Activated naive CD8-positive, alpha-beta T cell treated with anti-CD3 and anti-CD28 coated beads, Interleukin-2, amount 10 ng/mL, durations not matched to agents 7 days and 5 days (primary cell): Measurements from ENCODE around the gene BCAS3. TPM values are rescaled to one million over a fixed set of nuclear protein-coding genes. Genes with fewer than 3 reads are reported as not detected.
A peak's percentile ranks its signal among the peaks of the same experiment; 100 is the strongest.
"Not testable (repeated sequence)": the region's sequence is repeated elsewhere in the genome, so short reads cannot be mapped to it uniquely, and the experiment has no call there.

Experiments used
- ATAC-seq: fragments of 150-1000 bp; cut with Tn5 transposase; one replicate; pipeline ENCODE4 v1.10.0; 2021; ENCODE audit warnings: low read depth, moderate library complexity
- POLR2A ChIA-PET: fragments of 350-600 bp; sonication (Branson Sonifier 250); formaldehyde crosslinking; loops from one replicate; lab custom pipeline; 2021; ENCODE audit warnings: antibody characterized with exemption; lab: Charles Lee
- DNase-seq: peaks from one replicate; pipeline ENCODE4 v3.0.0; 2021
- H3K27ac Mint-ChIP-seq: one replicate; pipeline ENCODE4 v1.8.0; 2022; ENCODE audit warnings: mild to moderate bottlenecking, mixed read lengths
- H3K27me3 Mint-ChIP-seq: one replicate; pipeline ENCODE4 v1.8.0; 2022; ENCODE audit warnings: mild to moderate bottlenecking, moderate library complexity, mixed read lengths
- H3K36me3 Mint-ChIP-seq: one replicate; pipeline ENCODE4 v1.8.0; 2021; ENCODE audit warnings: mild to moderate bottlenecking, mixed read lengths
- H3K4me1 Mint-ChIP-seq: one replicate; pipeline ENCODE4 v1.8.0; 2021; ENCODE audit warnings: mixed read lengths
- H3K4me3 Mint-ChIP-seq: one replicate; pipeline ENCODE4 v1.8.0; 2022; ENCODE audit warnings: mild to moderate bottlenecking, moderate library complexity, mixed read lengths
- H3K9me3 Mint-ChIP-seq: one replicate; pipeline ENCODE4 v1.8.0; 2021; ENCODE audit warnings: mixed read lengths
- total RNA-seq, 2 experiments: library from RNA; stranded (reverse); gene quantifications; one replicate each; pipeline ENCODE4 v1.2.3, GENCODE V29; 2021

BCAS3 gene
- total RNA-seq, 2 experiments from 2014 or later, result 21.6 to 27.3 TPM

DNA sequence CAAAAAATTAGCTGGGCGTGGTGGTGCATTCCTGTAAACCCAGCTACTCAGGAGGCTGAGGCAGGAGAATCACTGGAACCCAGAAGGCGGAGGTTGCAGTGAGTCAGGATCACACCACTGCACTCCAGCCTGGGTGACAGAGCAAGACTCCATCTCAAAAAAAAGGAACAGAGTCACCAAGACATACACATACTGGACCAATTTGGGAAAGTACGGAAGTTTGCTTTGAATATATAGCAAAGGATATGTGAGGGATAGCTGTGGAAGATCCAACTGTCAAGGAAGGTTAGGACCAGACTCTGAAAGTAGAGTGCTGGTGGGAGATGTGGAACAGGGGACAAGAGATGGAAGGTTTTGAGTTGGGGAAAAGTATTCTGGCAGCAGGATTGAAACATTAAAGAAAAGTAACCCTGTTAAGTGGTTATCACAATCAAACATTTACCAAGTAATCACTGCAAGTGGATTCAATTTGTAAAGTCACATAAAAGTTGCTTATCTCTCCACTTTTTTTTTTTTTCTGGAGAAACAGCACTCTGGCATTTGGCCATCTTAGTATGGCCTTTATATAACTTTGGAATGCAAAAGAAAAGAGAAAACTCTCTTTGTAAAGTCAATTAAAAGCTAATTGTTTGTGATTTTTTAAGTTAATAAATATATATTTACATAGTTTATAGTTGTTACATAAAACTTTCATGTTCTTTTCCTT, 462.6 kb downstream of the BCAS3 start:
- DNase-seq (no peak), ATAC-seq (no peak)
- H3K36me3 Mint-ChIP-seq, result peaks cover 17% of the 10 kb centered on the region
- H3K9me3 Mint-ChIP-seq, result no peaks in the 10 kb centered on the region
- H3K4me3 Mint-ChIP-seq, result no peak overlapping the region
- H3K4me1 Mint-ChIP-seq, result peaks cover 33% of the 10 kb centered on the region
- POLR2A ChIA-PET, result interaction anchor here (1.8 kb wide), 1 partner anchor 83 kb away, joined by 5 read pairs; no protein-coding TSS in a partner anchor
- peak overlapping the region; percentile 8 for H3K27ac Mint-ChIP-seq
- no peaks in the 10 kb centered on the region for H3K27me3 Mint-ChIP-seq

DNA sequence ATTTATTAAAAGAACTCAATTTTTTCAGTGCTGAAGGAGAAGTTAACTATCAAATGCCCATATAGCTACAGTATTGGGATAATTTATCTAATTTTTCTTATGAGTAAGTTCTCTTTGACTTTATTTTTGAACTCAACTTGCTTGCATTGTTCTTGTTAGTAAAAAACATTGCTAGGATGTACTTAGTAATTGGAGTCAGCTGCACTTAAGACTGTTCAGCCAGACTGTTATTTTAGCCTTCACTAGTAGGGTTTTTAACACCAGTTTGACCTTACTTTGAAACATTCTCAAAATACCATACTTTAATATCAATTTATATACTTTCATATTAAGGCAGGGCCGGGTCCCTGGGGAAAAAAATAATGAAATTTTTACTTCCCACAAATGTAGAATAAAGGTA, 465.4 kb downstream of the BCAS3 start:
- no peak for DNase-seq
- Mint-ChIP-seq H3K4me3 (no peak overlapping the region), H3K27me3 (no peaks in the 10 kb centered on the region), H3K4me1 (peaks cover 33% of the 10 kb centered on the region), H3K27ac (no peak overlapping the region), H3K9me3 (no peaks in the 10 kb centered on the region), H3K36me3 (peaks cover 14% of the 10 kb centered on the region)
- POLR2A ChIA-PET, result no interaction called here
- no peak for ATAC-seq

DNA sequence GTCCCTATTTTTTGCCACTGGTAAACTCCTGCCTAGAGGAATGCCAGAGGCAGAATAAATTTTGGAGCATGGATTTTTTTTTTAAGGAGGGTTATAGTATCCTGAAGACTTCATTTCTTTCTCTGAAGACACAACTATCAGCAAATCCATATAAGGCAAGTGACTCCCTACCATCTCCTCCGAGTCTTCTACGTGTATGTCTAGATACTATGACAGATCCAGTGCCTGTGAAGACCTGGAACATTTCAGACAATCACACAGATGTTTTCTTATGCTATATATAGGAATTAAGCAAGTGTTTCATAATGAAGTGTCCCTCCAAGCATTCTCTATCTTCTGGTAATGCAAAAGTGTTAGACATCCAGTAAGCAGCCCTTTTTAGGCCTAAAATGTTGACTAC, 466.5 kb downstream of the BCAS3 start:
- no peak overlapping the region for H3K27ac Mint-ChIP-seq
- DNase-seq, result no peak
- peaks cover 25% of the 10 kb centered on the region for H3K4me1 Mint-ChIP-seq
- no peaks in the 10 kb centered on the region for H3K9me3 Mint-ChIP-seq
- POLR2A ChIA-PET, result no interaction called here
- H3K27me3 Mint-ChIP-seq, result no peaks in the 10 kb centered on the region
- H3K36me3 Mint-ChIP-seq, result peaks cover 14% of the 10 kb centered on the region
- no peak overlapping the region for H3K4me3 Mint-ChIP-seq
- ATAC-seq, result no peak

DNA sequence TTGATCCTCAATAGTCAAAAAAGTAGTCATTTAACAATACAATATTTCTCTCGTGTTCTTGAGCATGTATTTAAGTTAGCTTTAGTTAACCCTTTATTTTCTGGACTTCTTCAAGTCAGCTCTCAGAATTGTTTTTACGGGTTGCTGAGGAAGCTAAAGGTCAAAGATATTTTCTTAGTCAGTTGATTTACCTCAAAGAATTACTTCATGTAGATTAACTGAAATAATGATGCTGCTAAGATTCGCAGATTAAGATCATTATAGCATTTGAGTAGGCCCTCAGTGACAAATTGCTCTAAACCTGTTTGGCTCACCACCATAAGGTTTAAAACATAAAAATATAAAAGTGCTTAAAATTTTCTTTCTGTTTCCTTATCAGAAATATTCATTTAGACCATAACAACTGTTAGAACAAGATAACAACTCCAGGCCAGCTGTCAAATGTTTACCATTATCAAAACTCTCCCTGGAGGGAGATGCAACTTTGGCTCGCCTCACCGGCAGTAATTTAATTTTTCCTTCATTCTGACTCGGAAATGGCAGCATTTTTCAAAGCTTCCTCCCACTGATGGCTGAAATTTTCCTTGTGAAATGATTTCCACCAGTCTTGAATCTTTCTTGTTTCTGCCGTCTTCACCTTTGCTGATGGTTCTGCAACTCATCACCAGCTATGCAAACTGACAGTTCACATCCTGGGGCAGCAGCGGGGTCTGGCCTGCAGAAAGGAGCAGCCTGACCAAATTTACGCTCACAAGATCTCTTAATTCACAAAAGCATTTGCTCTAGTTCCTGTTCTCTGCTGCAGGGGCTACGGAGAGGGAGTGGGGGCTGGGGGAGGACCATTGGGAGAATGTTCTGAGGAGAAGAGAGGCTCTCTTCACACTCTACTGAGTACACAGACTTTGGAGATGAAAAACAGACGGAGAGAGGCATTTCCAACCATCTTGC, 467.2 kb downstream of the BCAS3 start:
- peak overlapping the region; percentile 12 for H3K4me3 Mint-ChIP-seq
- H3K27ac Mint-ChIP-seq, result peak overlapping the region; percentile 70
- H3K27me3 Mint-ChIP-seq, result no peaks in the 10 kb centered on the region

DNA sequence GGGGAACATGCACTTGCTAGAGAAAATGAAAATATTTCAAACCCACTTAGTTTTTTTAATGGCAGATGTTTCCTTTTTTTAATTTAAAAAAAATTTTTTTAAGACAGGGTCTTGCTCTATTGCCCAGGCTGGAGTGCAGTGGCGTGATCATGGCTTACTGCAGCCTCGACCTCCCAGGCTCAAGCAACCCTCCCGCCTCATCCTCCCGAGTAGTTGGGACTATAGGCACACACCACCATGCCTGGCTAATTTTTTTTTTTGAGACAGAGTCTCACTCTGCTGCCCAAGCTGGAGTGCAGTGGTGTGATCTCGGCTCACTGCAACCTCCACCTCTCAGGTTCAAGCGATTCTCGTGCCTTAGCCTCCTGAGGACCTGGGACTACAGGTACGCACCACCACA, 469.2 kb downstream of the BCAS3 start:
- Mint-ChIP-seq H3K36me3 (peaks cover 11% of the 10 kb centered on the region), H3K4me1 (peaks cover 24% of the 10 kb centered on the region)
- POLR2A ChIA-PET, H3K27me3 Mint-ChIP-seq, H3K9me3 Mint-ChIP-seq, H3K4me3 Mint-ChIP-seq, DNase-seq, ATAC-seq, H3K27ac Mint-ChIP-seq: not testable (repeated sequence)

More for the DNA sequence above, 467.2 kb downstream of the BCAS3 start:
- POLR2A ChIA-PET, result no interaction called here
- H3K9me3 Mint-ChIP-seq, result no peaks in the 10 kb centered on the region
- no peak for ATAC-seq
- peaks cover 23% of the 10 kb centered on the region for H3K4me1 Mint-ChIP-seq
- H3K36me3 Mint-ChIP-seq, result peaks cover 11% of the 10 kb centered on the region
- DNase-seq, result no peak

DNA sequence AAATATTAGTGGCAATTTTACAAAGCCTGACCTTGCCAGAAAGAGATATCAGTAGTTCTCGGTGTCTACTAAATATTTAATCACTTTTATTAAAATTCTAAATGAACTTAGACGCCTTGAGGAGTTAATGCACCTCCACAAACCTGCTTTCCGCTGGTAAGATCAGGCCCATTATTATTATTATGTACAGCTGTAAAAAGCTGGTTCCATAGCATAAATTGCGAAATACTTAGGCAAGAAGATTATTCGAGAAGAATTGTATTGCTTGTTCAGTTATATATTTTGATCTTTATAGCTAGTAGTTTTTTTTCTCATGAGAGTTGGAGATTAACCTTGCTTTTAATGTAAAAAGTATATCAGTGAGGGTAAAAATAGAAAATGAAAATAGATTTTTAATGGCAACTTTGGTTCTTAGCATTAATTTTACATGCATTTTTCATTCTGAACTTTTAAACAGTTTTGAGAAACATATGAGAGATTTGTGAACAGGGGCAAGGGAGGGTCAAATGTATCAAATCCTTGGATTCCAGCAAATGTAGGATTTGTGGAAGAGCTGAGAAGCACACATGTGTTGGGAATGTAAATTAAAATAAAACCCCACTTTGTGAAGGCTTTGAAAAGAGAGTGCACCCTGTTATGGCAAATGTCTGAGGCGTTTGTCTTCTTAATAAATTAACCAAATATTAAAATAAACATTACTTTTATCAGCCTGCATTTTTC, 471.6 kb downstream of the BCAS3 start:
- POLR2A ChIA-PET, result no interaction called here
- H3K4me1 Mint-ChIP-seq, result peaks cover 19% of the 10 kb centered on the region
- peaks cover 4% of the 10 kb centered on the region for H3K9me3 Mint-ChIP-seq
- no peak for ATAC-seq
- H3K27ac Mint-ChIP-seq, result no peak overlapping the region
- H3K36me3 Mint-ChIP-seq, result peaks cover 4% of the 10 kb centered on the region
- H3K27me3 Mint-ChIP-seq, result peaks cover 2% of the 10 kb centered on the region
- H3K4me3 Mint-ChIP-seq, result no peak overlapping the region
- DNase-seq, result no peak

DNA sequence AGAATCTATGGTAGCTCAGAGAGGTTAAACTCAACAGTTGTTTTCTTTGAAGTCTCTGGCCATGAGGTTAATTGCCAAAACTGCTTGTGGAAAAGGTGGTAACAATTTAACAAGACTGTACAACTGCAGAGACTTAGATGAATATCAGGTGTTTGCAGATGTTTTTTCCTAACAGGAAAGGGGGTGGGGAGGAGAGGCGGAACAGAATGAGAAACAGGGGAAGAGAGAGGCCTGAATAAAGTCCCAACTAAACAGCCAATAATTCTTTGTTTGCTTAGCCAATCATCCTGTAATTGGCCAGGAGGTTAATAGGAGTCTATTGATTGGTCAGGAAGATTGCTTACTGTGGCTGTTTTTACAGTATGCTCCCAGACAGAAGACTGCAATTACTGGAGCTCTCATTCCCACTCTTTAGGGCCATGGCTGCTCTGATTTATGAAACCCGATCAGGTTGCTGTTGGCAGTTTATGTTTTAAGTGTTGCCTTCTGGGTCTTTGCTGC, 472.3 kb downstream of the BCAS3 start:
- DNase-seq (no peak), ATAC-seq (no peak)
- H3K9me3 Mint-ChIP-seq, result peaks cover 4% of the 10 kb centered on the region
- H3K36me3 Mint-ChIP-seq, result peaks cover 4% of the 10 kb centered on the region
- no peak overlapping the region for H3K27ac Mint-ChIP-seq
- POLR2A ChIA-PET, result no interaction called here
- no peak overlapping the region for H3K4me3 Mint-ChIP-seq
- H3K27me3 Mint-ChIP-seq, result peaks cover 2% of the 10 kb centered on the region
- peaks cover 19% of the 10 kb centered on the region for H3K4me1 Mint-ChIP-seq

DNA sequence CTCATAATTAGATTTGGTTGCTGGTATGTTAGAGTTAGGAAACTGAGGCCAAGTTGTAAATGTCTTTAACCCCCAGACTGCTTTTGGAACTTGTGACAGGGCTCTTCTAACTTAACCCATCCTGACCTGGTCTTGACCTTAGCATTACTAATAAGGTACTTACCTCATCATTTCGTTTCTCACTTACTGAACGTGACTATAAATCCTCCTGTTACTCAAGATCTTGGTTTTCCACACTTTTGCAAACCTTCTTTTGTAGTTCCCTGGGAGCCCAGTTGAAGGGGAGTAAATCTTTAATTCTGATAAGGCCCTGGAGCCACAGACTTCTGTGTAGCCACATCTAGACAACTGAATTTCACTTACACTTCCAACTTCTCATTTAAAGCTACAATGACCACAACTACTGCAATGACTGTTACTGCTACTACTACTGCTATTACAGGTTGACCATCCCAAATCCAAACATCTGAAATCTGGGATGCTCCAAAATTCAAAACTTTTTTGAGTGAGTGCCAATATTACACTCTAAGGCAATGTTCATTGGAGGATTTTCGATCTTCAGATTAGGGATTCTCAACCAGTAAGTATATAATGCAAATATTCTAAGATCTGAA, 473.1 kb downstream of the BCAS3 start:
- ATAC-seq (no peak), DNase-seq (no peak)
- H3K27me3 Mint-ChIP-seq, result peaks cover 2% of the 10 kb centered on the region
- H3K4me1 Mint-ChIP-seq, result peaks cover 14% of the 10 kb centered on the region
- POLR2A ChIA-PET, result no interaction called here
- H3K9me3 Mint-ChIP-seq, result peaks cover 4% of the 10 kb centered on the region
- H3K4me3 Mint-ChIP-seq, result no peak overlapping the region
- peaks cover 4% of the 10 kb centered on the region for H3K36me3 Mint-ChIP-seq
- no peak overlapping the region for H3K27ac Mint-ChIP-seq

DNA sequence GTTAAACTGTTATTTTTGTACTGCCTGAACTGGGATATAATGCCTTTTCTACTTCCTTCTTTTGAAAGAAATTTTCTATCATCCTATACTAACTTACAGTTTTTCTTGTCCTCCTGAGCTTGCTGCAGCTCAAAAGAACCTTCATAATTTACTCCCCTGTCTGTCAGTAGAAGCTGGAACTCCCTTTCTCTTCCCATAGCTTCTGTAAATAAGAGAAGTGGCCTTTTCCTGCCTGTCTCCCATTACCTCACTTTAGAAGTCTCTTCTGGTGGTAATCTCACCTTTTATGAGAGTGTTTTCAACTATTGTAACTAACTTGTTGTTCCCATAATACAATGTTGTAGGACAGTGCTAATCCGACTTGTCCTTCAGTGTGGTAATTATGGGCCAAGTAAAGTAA, 475.2 kb downstream of the BCAS3 start:
- Mint-ChIP-seq H3K4me1 (peaks cover 13% of the 10 kb centered on the region), H3K4me3 (no peak overlapping the region), H3K36me3 (peaks cover 4% of the 10 kb centered on the region), H3K9me3 (peaks cover 4% of the 10 kb centered on the region), H3K27ac (no peak overlapping the region), H3K27me3 (peaks cover 7% of the 10 kb centered on the region)
- POLR2A ChIA-PET, result no interaction called here
- no peak for DNase-seq
- ATAC-seq, result no peak

DNA sequence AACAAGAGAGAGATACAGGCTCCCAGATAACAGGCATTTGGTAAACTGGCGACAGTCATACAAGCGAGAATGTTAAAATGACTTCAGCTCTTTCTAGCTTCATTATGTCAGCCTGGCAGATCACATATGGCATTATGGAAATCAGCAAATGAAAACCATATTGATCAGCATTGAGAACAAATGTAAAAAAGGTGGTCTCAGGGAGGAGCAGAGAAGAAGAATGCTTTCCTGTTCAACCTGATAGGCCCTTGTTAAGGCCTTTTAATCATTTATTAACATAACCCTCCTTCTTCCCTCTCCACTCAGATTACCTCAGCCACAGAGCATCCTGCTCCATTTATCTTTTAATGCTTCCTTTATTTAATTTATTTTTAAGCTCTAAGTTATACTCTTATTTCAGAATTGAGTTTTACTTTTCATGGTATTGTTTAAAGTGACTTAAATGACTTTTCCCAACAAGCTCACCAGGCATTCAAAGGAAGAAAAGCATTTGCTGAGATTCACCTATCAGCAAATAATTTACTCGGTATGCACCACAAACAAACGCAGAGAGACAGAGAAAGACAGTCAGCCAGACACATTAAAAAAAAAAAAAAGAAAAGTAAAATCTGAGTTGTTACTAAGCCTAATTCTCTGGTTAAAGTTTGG, 478.1 kb downstream of the BCAS3 start:
- peaks cover 4% of the 10 kb centered on the region for H3K9me3 Mint-ChIP-seq
- no peak overlapping the region for H3K4me3 Mint-ChIP-seq
- peaks cover 8% of the 10 kb centered on the region for H3K27me3 Mint-ChIP-seq
- peaks cover 4% of the 10 kb centered on the region for H3K36me3 Mint-ChIP-seq
- ATAC-seq, result no peak
- DNase-seq, result no peak
- POLR2A ChIA-PET, result no interaction called here
- H3K4me1 Mint-ChIP-seq, result peaks cover 13% of the 10 kb centered on the region
- no peak overlapping the region for H3K27ac Mint-ChIP-seq

DNA sequence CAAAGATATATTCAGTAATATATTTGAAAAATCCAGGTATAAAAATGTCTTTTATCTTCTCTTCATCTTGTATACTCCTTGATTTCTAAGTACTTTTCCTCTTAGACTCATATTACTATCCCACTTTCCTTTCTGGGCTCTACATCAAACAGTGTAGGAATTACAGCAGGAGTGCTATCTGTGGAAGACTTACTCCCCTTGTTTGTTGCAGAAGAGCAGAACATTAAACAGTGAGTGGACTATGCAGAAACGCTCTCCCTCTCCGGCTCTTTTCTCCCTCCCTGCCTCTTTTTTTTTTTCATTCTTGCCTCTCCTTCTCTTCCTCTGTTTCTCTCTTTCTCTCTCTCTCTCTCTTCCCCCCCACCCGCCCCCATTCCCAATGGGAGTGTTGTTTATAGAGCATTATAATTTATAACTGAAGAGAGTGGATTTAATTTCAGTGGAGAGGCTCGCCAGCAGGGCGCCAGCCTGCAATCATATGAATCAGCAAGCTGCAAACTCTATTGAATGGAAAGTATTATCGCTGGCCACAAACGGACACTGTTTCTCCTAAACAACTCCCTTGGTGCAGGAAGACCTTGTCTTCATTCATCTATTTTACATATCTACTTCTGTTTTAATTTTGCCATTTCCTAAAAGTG, 479.7 kb downstream of the BCAS3 start:
- no peak overlapping the region for H3K4me3 Mint-ChIP-seq
- ATAC-seq (no peak), DNase-seq (no peak)
- H3K27ac Mint-ChIP-seq, result no peak overlapping the region
- peaks cover 16% of the 10 kb centered on the region for H3K4me1 Mint-ChIP-seq
- H3K9me3 Mint-ChIP-seq, result peaks cover 1% of the 10 kb centered on the region
- H3K36me3 Mint-ChIP-seq, result no peaks in the 10 kb centered on the region
- peaks cover 6% of the 10 kb centered on the region for H3K27me3 Mint-ChIP-seq
- POLR2A ChIA-PET, result no interaction called here

DNA sequence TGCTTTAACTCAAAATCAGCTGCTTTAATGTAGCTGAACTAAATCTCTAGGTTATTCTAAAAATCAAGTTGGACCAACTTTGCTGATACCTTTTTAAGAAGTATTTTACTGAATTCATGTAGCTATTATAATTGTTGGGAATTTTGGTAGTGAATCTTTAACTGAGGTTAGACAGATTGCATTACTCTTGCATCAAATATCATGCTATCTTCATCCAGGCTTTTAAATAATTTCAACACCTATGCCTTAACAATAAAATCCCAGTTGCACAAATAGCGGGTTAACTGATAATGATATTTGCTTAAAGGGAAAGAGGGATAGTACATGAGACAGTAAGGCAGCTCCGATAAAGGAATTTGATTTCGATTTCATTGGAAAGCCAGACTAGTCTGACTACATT, 480.7 kb downstream of the BCAS3 start:
- DNase-seq (no peak), ATAC-seq (no peak)
- Mint-ChIP-seq H3K9me3 (no peaks in the 10 kb centered on the region), H3K4me3 (no peak overlapping the region), H3K27ac (no peak overlapping the region), H3K4me1 (peaks cover 16% of the 10 kb centered on the region), H3K27me3 (peaks cover 6% of the 10 kb centered on the region), H3K36me3 (no peaks in the 10 kb centered on the region)
- POLR2A ChIA-PET, result no interaction called here
